PC-9 (cell line): ENCODE results near the gene CYP4F2.

Experiments used
- CTCF ChIP-seq: fragments of 200-600 bp; sonication (generic); conservative IDR thresholded peaks from 2 replicates; pipeline ENCODE4 v1.6.1; 2017; ENCODE audit warnings: mixed run types, antibody characterized with exemption, mild to moderate bottlenecking, moderate library complexity
- EZH2 ChIP-seq: fragments of 200-600 bp; sonication (generic); IDR thresholded peaks from 2 replicates; pipeline ENCODE4 v1.8.0; 2017; ENCODE audit warnings: antibody characterized with exemption, low read depth

- TF ChIP-seq CTCF (no peak), EZH2 (no peak)
These were observed at the start of gene CYP4F2 for GRCh38 chr19:15897738-15898276.
